Rectal smooth muscle tissue (tissue), 1 donor: Measurements from ENCODE around the gene DOCK7.
"Not testable (repeated sequence)": the region's sequence is repeated elsewhere in the genome, so short reads cannot be mapped to it uniquely, and the experiment has no call there.

Experiments used
- H3K27ac ChIP-seq: one replicate; pipeline ENCODE4 v1.7.0; 2013; ENCODE audit warnings: low read depth, low read length, inconsistent platforms
- H3K27me3 ChIP-seq: one replicate; pipeline ENCODE4 v1.7.0; 2013; ENCODE audit warnings: low read length; ENCODE audit not compliant: control insufficient read depth, insufficient read depth
- H3K36me3 ChIP-seq: one replicate; pipeline ENCODE4 v1.7.0; 2013; ENCODE audit warnings: low read length; ENCODE audit not compliant: control insufficient read depth, insufficient read depth
- H3K4me1 ChIP-seq: one replicate; pipeline ENCODE4 v1.7.0; 2013; ENCODE audit warnings: low read length; ENCODE audit not compliant: control insufficient read depth, insufficient read depth
- H3K4me3 ChIP-seq: one replicate; pipeline ENCODE4 v1.7.0; 2013; ENCODE audit warnings: low read length
- H3K9ac ChIP-seq: one replicate; pipeline ENCODE4 v1.7.0; 2013; ENCODE audit warnings: low read length

The DOCK7 gene

DNA sequence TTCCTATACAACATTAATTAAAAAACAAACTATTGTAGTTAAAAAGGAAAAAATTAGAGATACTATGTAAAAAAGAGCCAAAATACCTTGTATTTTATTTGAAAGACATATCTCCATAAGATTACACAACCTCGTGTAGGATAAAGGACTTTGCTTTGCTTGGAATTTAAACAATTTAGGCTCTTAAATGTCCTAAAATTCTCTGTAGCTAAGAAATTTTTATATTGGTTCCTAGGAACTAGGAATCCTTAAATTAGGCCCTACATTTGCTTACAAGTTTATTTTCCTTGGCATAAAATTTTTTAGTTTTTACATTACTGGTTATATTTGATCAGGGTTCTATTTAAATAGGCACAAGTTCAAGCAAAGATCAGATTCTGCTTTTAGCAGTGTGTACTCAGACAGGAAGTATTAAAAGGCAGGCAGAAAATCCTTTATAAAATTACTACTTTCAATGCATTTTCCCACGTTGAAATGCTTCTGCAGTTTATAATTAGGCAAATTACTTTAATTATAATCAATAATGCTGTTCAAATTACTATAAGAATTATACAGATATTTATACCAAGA is 94.3 kb downstream of the DOCK7 start:
- Histone ChIP-seq H3K4me1 (no peaks in the 10 kb centered on the region), H3K36me3 (no peaks in the 10 kb centered on the region), H3K9ac (no peak overlapping the region), H3K27me3 (no peaks in the 10 kb centered on the region), H3K4me3 (no peak overlapping the region), H3K27ac (no peak overlapping the region)

DNA sequence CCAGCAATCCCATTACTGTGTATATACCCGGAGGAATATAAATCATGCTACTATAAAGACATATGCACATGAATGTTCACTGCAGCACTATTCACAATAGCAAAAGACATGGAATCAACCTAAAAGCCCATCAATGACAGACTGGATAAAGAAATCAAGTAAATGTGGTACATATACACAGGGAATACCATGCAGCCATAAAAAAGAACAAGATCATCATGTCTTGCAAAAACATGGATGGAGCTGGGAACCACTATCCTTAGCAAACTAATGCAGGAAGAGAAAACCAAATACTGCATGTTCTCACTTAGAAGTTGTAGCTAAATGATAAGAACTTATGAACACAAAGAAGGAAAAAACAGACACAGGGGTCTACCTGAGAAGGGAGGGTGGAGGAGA is 97.2 kb downstream of the DOCK7 start:
- Histone ChIP-seq H3K4me3 (no peak overlapping the region), H3K36me3 (no peaks in the 10 kb centered on the region), H3K27ac (no peak overlapping the region), H3K27me3 (no peaks in the 10 kb centered on the region), H3K4me1 (no peaks in the 10 kb centered on the region), H3K9ac (no peak overlapping the region)

DNA sequence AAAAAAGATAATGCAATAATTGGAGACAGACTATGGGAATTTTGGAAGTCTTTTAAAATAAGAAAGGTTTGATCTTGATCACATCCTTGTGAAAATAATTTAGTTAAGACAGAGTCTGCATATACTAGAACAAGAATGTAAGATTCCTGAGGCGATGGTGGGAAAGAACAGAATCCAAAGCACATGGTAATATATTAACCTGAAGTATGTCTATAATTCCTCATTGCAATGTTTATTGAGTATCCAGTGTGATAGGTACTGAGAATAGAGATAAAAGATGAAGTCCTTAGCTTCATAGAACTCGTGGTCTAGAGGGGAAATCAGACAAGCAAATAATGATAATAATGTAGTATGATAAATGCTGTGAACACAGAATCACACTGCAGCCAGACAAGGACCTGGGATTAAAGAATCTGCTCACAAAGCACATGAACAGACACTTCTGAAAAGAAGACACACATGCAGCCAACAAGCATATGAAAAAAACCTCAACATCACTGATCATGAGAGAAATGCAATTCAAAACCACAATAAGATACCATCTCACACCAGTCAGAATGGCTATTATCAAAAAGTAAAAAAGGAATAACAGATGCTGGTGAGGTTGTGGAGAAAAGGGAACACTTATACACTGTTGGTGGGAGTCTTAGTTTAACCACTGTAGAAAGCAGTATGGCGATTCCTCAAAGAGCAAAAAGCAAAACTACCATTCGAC is 97.8 kb downstream of the DOCK7 start:
- Histone ChIP-seq H3K36me3 (no peaks in the 10 kb centered on the region), H3K27me3 (no peaks in the 10 kb centered on the region), H3K4me1 (no peaks in the 10 kb centered on the region), H3K27ac (no peak overlapping the region), H3K9ac (no peak overlapping the region), H3K4me3 (no peak overlapping the region)

DNA sequence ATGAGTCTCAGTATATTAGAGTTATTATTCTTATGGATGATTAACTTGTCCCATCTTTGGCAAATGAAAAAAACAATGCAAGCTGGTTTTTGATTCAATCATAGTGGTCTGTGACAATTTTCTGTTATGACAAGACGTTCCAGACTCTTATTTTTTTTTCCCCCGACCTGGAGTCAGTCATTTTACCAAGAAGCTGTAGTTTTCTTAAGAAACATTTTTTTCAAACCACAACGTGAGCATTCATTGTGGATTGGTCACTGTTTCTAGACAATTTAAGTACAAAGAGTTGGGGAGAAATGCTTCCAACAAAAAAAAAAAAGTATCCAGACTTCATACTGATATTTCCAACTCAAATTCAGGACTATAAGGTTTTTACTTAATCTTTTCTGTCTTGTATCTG is 98.9 kb downstream of the DOCK7 start:
- Histone ChIP-seq H3K27ac (no peak overlapping the region), H3K36me3 (no peaks in the 10 kb centered on the region), H3K4me1 (no peaks in the 10 kb centered on the region), H3K4me3 (no peak overlapping the region), H3K9ac (no peak overlapping the region), H3K27me3 (no peaks in the 10 kb centered on the region)

DNA sequence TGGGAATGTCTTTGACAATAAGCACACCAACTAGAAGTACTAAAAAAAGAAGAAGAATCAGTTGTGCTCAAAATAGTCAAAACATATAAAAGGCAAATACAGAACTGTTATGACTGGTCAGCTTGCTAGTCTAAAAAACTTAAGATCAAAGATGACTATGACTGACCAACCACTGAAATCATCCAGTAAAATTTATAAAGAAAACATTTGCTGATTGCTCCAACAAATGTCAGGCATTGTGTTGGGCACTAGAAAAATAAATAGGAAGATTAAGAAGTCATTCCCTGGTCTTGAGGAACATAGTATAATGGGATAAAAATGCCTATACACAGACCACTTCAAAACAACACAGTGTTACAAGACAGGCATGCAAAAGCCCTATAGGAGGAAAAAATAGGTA is 100.2 kb downstream of the DOCK7 start:
- H3K4me1 ChIP-seq, result no peaks in the 10 kb centered on the region
- no peak overlapping the region for H3K9ac ChIP-seq
- H3K36me3 ChIP-seq, result no peaks in the 10 kb centered on the region
- no peak overlapping the region for H3K4me3 ChIP-seq
- no peaks in the 10 kb centered on the region for H3K27me3 ChIP-seq
- H3K27ac ChIP-seq, result no peak overlapping the region

DNA sequence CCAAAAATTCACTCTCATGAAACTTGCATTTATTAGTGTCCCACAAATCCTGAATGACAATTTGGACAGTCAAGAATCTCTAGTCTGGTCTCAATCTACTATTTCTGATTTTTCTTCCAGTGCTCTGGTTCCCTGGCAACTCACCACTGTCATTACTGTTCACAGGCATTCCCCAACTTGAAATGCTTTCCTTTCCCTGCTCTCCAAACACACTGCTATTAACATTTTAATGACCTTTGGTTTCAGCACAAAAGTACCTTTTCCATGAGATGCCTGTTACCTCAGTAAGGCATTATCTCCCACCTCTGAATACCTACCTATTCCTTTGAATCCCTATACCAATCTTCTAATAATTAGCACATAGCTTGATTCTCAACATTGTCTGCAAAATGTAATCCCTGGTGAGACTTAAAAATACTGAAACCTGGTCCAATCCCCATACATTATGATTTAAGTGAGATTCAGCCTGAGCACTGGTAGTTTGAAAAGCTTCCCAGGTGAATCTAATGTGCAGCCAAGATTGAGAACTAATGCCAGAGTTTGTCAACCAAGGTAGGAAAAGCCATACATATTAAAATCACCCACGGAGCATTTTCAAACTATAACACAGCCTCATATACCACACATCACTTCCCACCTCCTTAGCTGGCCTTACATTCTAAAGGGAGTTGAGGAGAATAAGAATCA is 102.6 kb downstream of the DOCK7 start:
- no peak overlapping the region for H3K4me3 ChIP-seq
- H3K4me1 ChIP-seq, result no peaks in the 10 kb centered on the region
- no peaks in the 10 kb centered on the region for H3K27me3 ChIP-seq
- H3K9ac ChIP-seq, result no peak overlapping the region
- H3K36me3 ChIP-seq, result no peaks in the 10 kb centered on the region
- no peak overlapping the region for H3K27ac ChIP-seq

DNA sequence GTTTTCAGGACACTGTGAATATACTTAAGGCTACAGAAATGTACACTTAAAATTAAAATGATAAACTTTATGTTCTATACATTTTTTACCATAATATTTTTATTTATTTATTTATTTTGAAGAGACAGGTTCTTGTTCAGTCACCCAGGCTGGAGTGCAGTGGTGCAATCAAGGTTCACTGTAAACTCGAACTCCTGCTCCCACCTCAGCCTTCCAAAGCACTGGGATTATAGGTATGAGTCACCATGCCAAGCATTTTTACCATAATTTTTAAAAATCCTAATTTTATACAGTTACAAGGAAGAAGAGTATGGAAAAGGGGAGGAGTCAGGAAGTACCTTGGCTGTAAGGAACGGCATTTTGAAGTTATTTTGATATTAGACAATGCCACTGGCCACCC is 114.5 kb downstream of the DOCK7 start:
- Histone ChIP-seq H3K36me3 (no peaks in the 10 kb centered on the region), H3K27me3 (no peaks in the 10 kb centered on the region), H3K4me3 (no peak overlapping the region), H3K4me1 (no peaks in the 10 kb centered on the region), H3K9ac (no peak overlapping the region), H3K27ac (no peak overlapping the region)

DNA sequence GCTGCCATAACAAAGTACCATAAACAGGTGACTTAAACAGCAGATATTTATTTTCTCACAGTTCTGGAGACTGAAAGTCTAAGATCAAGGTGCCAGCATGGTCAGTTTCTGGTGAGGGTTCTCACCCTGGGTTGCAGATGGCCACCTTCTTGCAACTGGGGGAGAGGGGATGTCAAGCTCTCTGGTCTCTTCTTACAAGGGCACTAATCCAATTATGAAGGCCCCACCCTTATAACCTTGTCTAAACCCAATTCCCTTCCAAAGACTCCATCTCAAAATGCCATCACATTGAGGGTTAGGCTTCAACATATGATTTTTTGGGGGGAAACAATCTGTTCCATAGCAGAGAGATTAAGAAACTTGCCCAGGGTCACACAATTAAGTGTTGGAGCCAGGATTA is 115.7 kb downstream of the DOCK7 start:
- H3K27me3 ChIP-seq, result no peaks in the 10 kb centered on the region
- H3K4me1 ChIP-seq, result no peaks in the 10 kb centered on the region
- no peak overlapping the region for H3K4me3 ChIP-seq
- H3K36me3 ChIP-seq, result no peaks in the 10 kb centered on the region
- H3K9ac ChIP-seq, result no peak overlapping the region
- no peak overlapping the region for H3K27ac ChIP-seq

DNA sequence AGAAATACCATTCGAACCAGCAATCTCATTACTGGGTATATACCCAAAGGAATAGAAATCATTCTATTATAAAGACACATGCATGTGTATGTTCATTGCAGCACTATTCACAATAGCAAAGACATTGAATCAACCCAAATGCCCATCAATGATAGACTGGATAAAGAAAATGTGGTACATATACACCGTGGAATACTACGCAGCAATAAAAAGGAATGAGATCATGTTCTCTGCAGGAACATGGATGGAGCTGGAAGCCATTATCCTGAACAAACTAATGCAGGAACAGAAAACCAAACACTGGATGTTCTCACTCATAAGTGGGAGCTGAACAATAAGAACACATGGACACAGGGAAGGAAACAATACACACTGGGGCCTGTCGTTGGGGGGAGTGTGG is 116.7 kb downstream of the DOCK7 start:
- H3K27ac ChIP-seq, H3K27me3 ChIP-seq, H3K4me3 ChIP-seq, H3K36me3 ChIP-seq, H3K9ac ChIP-seq, H3K4me1 ChIP-seq: not testable (repeated sequence)

DNA sequence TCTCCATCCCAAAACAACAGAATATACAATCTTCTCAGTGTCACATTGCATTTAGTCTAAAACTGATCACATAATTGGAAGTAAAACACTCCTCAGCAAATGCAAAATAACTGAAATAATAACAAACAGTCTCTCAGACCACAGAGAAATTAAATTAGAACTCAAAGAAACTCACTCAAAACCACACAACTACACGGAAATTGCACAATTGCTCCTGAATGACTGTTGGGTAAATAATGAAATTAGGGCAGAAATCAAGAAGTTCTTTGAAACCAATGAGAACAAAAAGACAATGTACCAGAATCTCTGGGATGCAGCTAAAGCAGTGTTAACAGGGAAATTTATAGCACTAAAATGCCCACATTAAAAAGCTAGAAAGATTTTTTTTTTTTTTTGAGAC is 120.3 kb downstream of the DOCK7 start:
- not testable (repeated sequence) for H3K27me3 ChIP-seq, H3K4me3 ChIP-seq, H3K27ac ChIP-seq, H3K36me3 ChIP-seq, H3K9ac ChIP-seq, H3K4me1 ChIP-seq

DNA sequence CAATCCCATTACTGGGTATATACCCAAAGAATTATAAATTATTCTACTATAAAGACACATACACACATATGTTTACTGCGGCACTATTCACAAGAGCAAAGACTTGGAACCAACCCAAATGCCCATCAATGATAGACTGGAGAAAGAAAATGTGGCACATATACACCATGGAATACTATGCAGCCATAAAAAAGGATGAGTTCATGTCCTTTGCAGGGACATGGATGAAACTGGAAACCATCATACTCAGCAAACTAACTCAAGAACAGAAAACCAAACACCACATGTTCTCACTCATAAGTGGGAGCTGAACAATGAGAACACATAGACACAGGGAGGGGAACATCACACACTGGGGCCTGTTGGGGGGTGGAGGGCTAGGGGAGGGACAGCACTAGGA is 121.0 kb downstream of the DOCK7 start:
- not testable (repeated sequence) for H3K9ac ChIP-seq, H3K4me3 ChIP-seq, H3K4me1 ChIP-seq, H3K36me3 ChIP-seq, H3K27me3 ChIP-seq, H3K27ac ChIP-seq

DNA sequence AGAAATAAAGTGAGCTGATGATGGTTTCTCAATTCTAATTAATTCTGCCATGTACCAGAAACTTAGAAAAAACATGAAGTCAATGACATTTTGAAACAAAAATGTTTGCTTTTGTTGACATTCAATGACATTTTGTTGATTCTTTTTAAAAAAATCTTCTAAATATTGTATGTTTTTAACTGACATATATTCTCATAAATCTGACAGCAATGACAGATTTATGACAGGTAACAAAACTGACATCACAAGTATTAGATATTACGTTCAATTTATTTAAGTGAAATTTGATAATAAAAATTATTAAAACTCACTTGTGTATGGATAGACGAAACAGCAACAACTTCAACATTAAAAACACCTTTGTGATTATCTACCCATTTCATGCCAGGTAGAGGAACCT is 126.9 kb downstream of the DOCK7 start:
- H3K27ac ChIP-seq, result no peak overlapping the region

DNA sequence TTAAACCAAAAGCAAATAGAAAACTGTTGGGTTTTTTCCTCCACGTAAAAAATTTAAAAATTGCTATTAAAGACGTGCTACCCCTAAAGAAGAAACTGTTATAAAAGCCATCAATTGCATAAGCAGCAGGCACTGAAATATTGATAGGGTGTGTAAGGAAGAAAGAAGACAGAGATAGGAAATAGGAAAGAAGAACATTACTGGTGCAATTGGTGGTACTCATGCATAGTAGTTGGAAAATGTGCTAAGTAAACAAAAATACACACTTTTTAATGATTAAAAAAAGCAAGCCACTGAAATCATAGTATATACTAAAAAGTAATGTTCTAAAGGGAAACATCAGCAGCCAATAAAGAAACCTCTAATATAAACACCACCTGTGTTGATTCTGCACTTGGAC is 143.6 kb downstream of the DOCK7 start:
- no peaks in the 10 kb centered on the region for H3K4me1 ChIP-seq
- H3K27me3 ChIP-seq, result no peaks in the 10 kb centered on the region
- H3K36me3 ChIP-seq, result peaks cover 4% of the 10 kb centered on the region
- H3K4me3 ChIP-seq, result no peak overlapping the region
- H3K9ac ChIP-seq, result no peak overlapping the region
- no peak overlapping the region for H3K27ac ChIP-seq

More for the DNA sequence above, 126.9 kb downstream of the DOCK7 start:
- Histone ChIP-seq H3K4me3 (no peak overlapping the region), H3K4me1 (no peaks in the 10 kb centered on the region), H3K36me3 (peaks cover 2% of the 10 kb centered on the region), H3K27me3 (no peaks in the 10 kb centered on the region), H3K9ac (no peak overlapping the region)
